Measurements from ENCODE around the gene SHH. TPM values are rescaled to one million over a fixed set of nuclear protein-coding genes. Genes with fewer than 3 reads are reported as not detected.

SHH gene
- total and polyA plus RNA-seq, 2 donors (not counting 3 experiments of a cell fraction or from before 2014, with no cell fraction given), result not detected

- H3K27me3 ChIP-seq (ENCODE audit: control insufficient read depth in 2 of 2, insufficient read depth in 2 of 2, low read length in 2 of 2), result no peaks in the 10 kb centered on the region
- H3K9me1 ChIP-seq (replicated peaks; ENCODE audit: control insufficient read depth, extremely low read depth, insufficient read depth, low read length), result no peaks in the 10 kb centered on the region
- dilution Hi-C loops (cut with MboI; ENCODE audit: extremely low pct_ligation_motif_present, low sequenced_read_pairs) (no loop called here), intact Hi-C loops (cut with micrococcal nuclease) (no loop called here)
- DNase-seq (ENCODE audit: low read depth, low spot score), result no peak
- no peaks in the 10 kb centered on the region for H3K9me3 ChIP-seq (replicated peaks; ENCODE audit: control insufficient read depth, insufficient read depth, low read length)
- H3K79me2 ChIP-seq (ENCODE audit: control insufficient read depth, insufficient read depth, low read length), result no peaks in the 10 kb centered on the region
- no peaks in the 10 kb centered on the region for H3K4me1 ChIP-seq (ENCODE audit: control insufficient read depth, extremely low read depth, insufficient read depth, low read length)
- H3K4me2 ChIP-seq (ENCODE audit: insufficient read depth, low read length), result no peak overlapping the region
- ChIA-PET POLR2A (no interaction called here), CTCF (no interaction called here)
- no peak overlapping the region for H3K9ac ChIP-seq (replicated peaks; ENCODE audit: extremely low read depth, insufficient read depth, low read length)
- no peak overlapping the region for H3K4me3 ChIP-seq (replicated peaks in 1 of 3; ENCODE audit: insufficient read depth in 1 of 3, low read depth in 1 of 3, low read length in 3 of 3)
- H4K20me1 ChIP-seq (replicated peaks; ENCODE audit: control insufficient read depth, extremely low read depth, insufficient read depth, low read length), result no peaks in the 10 kb centered on the region
- TF ChIP-seq CTCF (IDR thresholded peaks at IDR 0.05; ENCODE audit: extremely low read depth in 1 of 2, insufficient read depth in 1 of 2, low read depth in 1 of 2, low read length in 2 of 2) (no peak), POLR2AphosphoS5 (IDR thresholded peaks at IDR 0.05; ENCODE audit: insufficient read depth, low read depth, low read length) (no peak), MYC (IDR thresholded peaks at IDR 0.05; ENCODE audit: low read depth, low read length) (no peak), FOS (IDR thresholded peaks at IDR 0.05; ENCODE audit: borderline replicate concordance, insufficient read depth, low read length) (no peak), EZH2 (IDR thresholded peaks at IDR 0.05; ENCODE audit: borderline replicate concordance, low read depth, low read length, severe bottlenecking) (no peak), JUN (IDR thresholded peaks at IDR 0.05; ENCODE audit: borderline replicate concordance, insufficient read depth, insufficient read length, low read depth) (no peak), GATA2 (IDR thresholded peaks at IDR 0.05; ENCODE audit: insufficient read depth, insufficient read length, low read depth, low read length) (no peak), POLR2A (IDR thresholded peaks at IDR 0.05; ENCODE audit: low read depth, low read length) (no peak)
- TF ChIP-seq, protein P1, sequence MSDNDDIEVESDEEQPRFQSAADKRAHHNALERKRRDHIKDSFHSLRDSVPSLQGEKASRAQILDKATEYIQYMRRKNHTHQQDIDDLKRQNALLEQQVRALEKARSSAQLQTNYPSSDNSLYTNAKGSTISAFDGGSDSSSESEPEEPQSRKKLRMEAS (IDR thresholded peaks at IDR 0.05; ENCODE audit: insufficient read depth, insufficient read length), result no peak
- no TSS peak for BruUV-seq (replicated peaks)
- H2AFZ ChIP-seq (ENCODE audit: low read depth, low read length), result no peak overlapping the region
- no peaks in the 10 kb centered on the region for H3K36me3 ChIP-seq (ENCODE audit: control insufficient read depth in 2 of 2, extremely low read depth in 1 of 2, insufficient read depth in 2 of 2, low read length in 2 of 2)
- FAIRE-seq, result no peak
- H3K27ac ChIP-seq (ENCODE audit: insufficient read depth, low read depth, low read length), result no peak overlapping the region
These were observed 40.4 kb upstream of the SHH start for GRCh38 chr7:155852426-155853301.
